ENCODE results near the gene ANO3. TPM values are rescaled to one million over a fixed set of nuclear protein-coding genes. Genes with fewer than 3 reads are reported as not detected.

The ANO3 gene
- total and polyA plus RNA-seq, 4 donors, result 0.02 to 0.63 (median 0.16) TPM

GRCh38 chr11:26332572-26332915 lies 614 bp downstream of the ANO3 start:
- Histone ChIP-seq H3K4me1 (ENCODE audit: control insufficient read depth in 5 of 5, insufficient read depth in 5 of 5, low read length in 5 of 5) (peaks cover 0 to 28% (median 3%) of the 10 kb centered on the region in 5 donors), H3K9ac (ENCODE audit: insufficient read depth in 1 of 2, low read length in 2 of 2) (no peak overlapping the region), H3K27me3 (ENCODE audit: control insufficient read depth in 3 of 3, insufficient read depth in 3 of 3, low read length in 2 of 3) (peaks cover 0 to 3% (median 0%) of the 10 kb centered on the region in 3 donors), H3K4me3 (no peak overlapping the region), H3K27ac (ENCODE audit: low read depth in 1 of 2, low read length in 1 of 2) (no peak overlapping the region), H3K36me3 (ENCODE audit: control insufficient read depth in 4 of 4, insufficient read depth in 4 of 4, low read length in 4 of 4) (no peaks in the 10 kb centered on the region), H3K9me3 (ENCODE audit: control insufficient read depth in 4 of 4, insufficient read depth in 3 of 4, low read length in 3 of 4) (no peaks in the 10 kb centered on the region)
- 30 to 44% methylated on average over 5 of the region's 5 CpGs for WGBS, 2 donors
- peak in 2 of 3 donors; percentile 42 to 61 for DNase-seq
- TF ChIP-seq, protein P1, sequence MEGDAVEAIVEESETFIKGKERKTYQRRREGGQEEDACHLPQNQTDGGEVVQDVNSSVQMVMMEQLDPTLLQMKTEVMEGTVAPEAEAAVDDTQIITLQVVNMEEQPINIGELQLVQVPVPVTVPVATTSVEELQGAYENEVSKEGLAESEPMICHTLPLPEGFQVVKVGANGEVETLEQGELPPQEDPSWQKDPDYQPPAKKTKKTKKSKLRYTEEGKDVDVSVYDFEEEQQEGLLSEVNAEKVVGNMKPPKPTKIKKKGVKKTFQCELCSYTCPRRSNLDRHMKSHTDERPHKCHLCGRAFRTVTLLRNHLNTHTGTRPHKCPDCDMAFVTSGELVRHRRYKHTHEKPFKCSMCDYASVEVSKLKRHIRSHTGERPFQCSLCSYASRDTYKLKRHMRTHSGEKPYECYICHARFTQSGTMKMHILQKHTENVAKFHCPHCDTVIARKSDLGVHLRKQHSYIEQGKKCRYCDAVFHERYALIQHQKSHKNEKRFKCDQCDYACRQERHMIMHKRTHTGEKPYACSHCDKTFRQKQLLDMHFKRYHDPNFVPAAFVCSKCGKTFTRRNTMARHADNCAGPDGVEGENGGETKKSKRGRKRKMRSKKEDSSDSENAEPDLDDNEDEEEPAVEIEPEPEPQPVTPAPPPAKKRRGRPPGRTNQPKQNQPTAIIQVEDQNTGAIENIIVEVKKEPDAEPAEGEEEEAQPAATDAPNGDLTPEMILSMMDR (IDR thresholded peaks at IDR 0.05; ENCODE audit: control extremely low read depth, extremely low read depth), result no peak
- ATAC-seq (ENCODE audit: insufficient read depth, low FRiP score), result no peak

- Histone ChIP-seq H3K36me3 (ENCODE audit: control insufficient read depth in 4 of 4, insufficient read depth in 4 of 4, low read length in 4 of 4) (no peaks in the 10 kb centered on the region), H3K9me3 (ENCODE audit: control insufficient read depth in 4 of 4, insufficient read depth in 3 of 4, low read length in 3 of 4) (no peaks in the 10 kb centered on the region), H3K4me3 (no peak overlapping the region), H3K27me3 (ENCODE audit: control insufficient read depth in 3 of 3, insufficient read depth in 3 of 3, low read length in 2 of 3) (peaks cover 0 to 3% (median 0%) of the 10 kb centered on the region in 3 donors), H3K27ac (ENCODE audit: low read depth in 1 of 2, low read length in 1 of 2) (no peak overlapping the region), H3K9ac (ENCODE audit: insufficient read depth in 1 of 2, low read length in 2 of 2) (no peak overlapping the region), H3K4me1 (ENCODE audit: control insufficient read depth in 5 of 5, insufficient read depth in 5 of 5, low read length in 5 of 5) (peaks cover 0 to 28% (median 3%) of the 10 kb centered on the region in 5 donors)
- ATAC-seq (ENCODE audit: insufficient read depth, low FRiP score), result no peak
- peak in 1 of 3 donors; percentile 11 for DNase-seq
- TF ChIP-seq, protein P1 (IDR thresholded peaks at IDR 0.05; ENCODE audit: control extremely low read depth, extremely low read depth), result no peak
- WGBS, 2 donors, result 38 to 56% methylated on average over 3 of the region's 3 CpGs
Observed at GRCh38 chr11:26333906-26334305, 2.0 kb downstream of the ANO3 start.

- Histone ChIP-seq H3K4me3 (no peak overlapping the region), H3K9me3 (ENCODE audit: control insufficient read depth in 4 of 4, insufficient read depth in 3 of 4, low read length in 3 of 4) (no peaks in the 10 kb centered on the region), H3K36me3 (ENCODE audit: control insufficient read depth in 4 of 4, insufficient read depth in 4 of 4, low read length in 4 of 4) (no peaks in the 10 kb centered on the region), H3K9ac (ENCODE audit: insufficient read depth in 1 of 2, low read length in 2 of 2) (no peak overlapping the region), H3K4me1 (ENCODE audit: control insufficient read depth in 5 of 5, insufficient read depth in 5 of 5, low read length in 5 of 5) (peaks cover 0 to 28% (median 3%) of the 10 kb centered on the region in 5 donors), H3K27ac (ENCODE audit: low read depth in 1 of 2, low read length in 1 of 2) (no peak overlapping the region), H3K27me3 (ENCODE audit: control insufficient read depth in 3 of 3, insufficient read depth in 3 of 3, low read length in 2 of 3) (no peaks in the 10 kb centered on the region)
- TF ChIP-seq, protein P1 (IDR thresholded peaks at IDR 0.05; ENCODE audit: control extremely low read depth, extremely low read depth), result no peak
- ATAC-seq (ENCODE audit: insufficient read depth, low FRiP score) (no peak), DNase-seq (peak in 1 of 3 donors; percentile 25)
Observed at GRCh38 chr11:26335903-26336302, 4.0 kb downstream of the ANO3 start.

- DNase-seq (no peak), ATAC-seq (ENCODE audit: insufficient read depth, low FRiP score) (no peak)
- TF ChIP-seq, protein P1 (IDR thresholded peaks at IDR 0.05; ENCODE audit: control extremely low read depth, extremely low read depth), result no peak
- Histone ChIP-seq H3K9me3 (ENCODE audit: control insufficient read depth in 4 of 4, insufficient read depth in 3 of 4, low read length in 3 of 4) (no peaks in the 10 kb centered on the region), H3K36me3 (ENCODE audit: control insufficient read depth in 4 of 4, insufficient read depth in 4 of 4, low read length in 4 of 4) (no peaks in the 10 kb centered on the region), H3K9ac (ENCODE audit: insufficient read depth in 1 of 2, low read length in 2 of 2) (no peak overlapping the region), H3K27ac (ENCODE audit: low read depth in 1 of 2, low read length in 1 of 2) (no peak overlapping the region), H3K27me3 (ENCODE audit: control insufficient read depth in 3 of 3, insufficient read depth in 3 of 3, low read length in 2 of 3) (no peaks in the 10 kb centered on the region), H3K4me1 (ENCODE audit: control insufficient read depth in 5 of 5, insufficient read depth in 5 of 5, low read length in 5 of 5) (no peaks in the 10 kb centered on the region), H3K4me3 (no peak overlapping the region)
- WGBS, 2 donors, result 74 to 81% methylated on average over 2 of the region's 2 CpGs
Observed at GRCh38 chr11:26344647-26345046, 12.7 kb downstream of the ANO3 start.

All from lung (tissue), 12 donors.